Kidney epithelial cell (primary cell): ENCODE results near the gene TBCC. TPM values are rescaled to one million over a fixed set of nuclear protein-coding genes. Genes with fewer than 3 reads are reported as not detected.
A peak's percentile ranks its signal among the peaks of the same experiment; 100 is the strongest.

Experiments
- DNase-seq: peaks from one replicate; pipeline ENCODE4 v3.0.0-alpha.2; 2010; ENCODE audit warnings: low read depth
- H3K27me3 ChIP-seq: 2 replicates; pipeline ENCODE4 v1.6.0; 2011; ENCODE audit warnings: low read length; ENCODE audit not compliant: control insufficient read depth, insufficient read depth
- H3K36me3 ChIP-seq: 2 replicates; pipeline ENCODE4 v1.5.1; 2011; ENCODE audit warnings: low read length; ENCODE audit not compliant: control insufficient read depth, insufficient read depth
- H3K4me3 ChIP-seq: 2 replicates; pipeline ENCODE4 v1.5.1; 2011; ENCODE audit warnings: low read depth, mild to moderate bottlenecking, control low read depth, low read length
- CTCF ChIP-seq: IDR thresholded peaks from 2 replicates; pipeline ENCODE4 v1.5.1; 2011; ENCODE audit warnings: mild to moderate bottlenecking, moderate library complexity, low read length, control low read depth, inconsistent platforms; ENCODE audit not compliant: insufficient read depth, poor library complexity, severe bottlenecking
- total RNA-seq: library from RNA; depleted of rRNA; stranded (reverse); fragments of >200 nt; gene quantifications from 2 replicates; pipeline ENCODE4 v1.2.3, GENCODE V29; 2015

The TBCC gene
- total RNA-seq, 1 donor from 2014 or later: 55.2 TPM

DNA sequence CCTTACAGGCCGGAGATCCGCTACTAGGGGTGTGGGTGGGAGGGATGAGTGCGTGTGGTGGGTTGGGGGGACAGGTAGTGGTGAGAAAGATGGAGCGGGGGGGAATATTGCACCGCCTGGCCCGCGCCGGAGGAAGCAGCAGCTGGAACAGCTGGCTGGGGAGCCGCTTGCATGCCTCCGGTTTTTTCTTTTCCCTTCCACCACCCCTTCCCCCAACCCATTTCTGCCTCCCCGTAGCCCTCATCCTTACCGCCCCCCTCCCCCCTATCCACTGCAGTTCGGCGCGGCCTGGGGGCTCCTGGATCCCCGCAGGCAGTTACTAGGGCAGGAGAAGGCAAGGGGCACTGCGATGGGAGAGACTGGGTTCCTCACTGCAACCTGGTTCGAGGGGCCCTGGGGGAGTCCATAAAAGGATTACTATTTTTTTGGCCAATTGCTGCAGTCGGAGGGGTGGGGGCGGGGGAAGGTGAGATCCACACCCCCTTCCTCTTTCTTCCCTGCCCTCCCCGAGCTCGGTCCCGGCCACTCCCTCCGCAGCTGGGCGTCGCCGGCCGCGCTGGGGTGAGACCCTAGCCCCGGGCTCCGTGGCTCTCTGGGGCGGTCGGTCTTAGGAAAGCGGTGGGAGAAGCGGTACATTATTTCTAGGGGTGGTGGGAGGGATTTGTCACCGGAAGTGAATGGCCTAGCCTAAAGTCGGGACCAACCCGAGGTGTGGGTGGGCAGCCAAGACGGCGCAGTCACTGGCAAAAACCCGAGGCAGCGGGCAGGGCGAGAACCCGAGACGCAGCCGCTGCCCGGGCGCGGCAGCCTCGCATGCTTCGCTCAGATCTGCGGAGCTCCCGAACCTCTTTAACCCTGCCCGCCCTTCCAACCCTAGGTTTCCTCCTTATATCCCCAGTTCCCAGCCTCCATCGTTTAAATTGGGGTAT is 824 bp upstream of the TBCC start:
- H3K4me3 ChIP-seq: peak overlapping the region; percentile 76
- TF ChIP-seq CTCF: no peak
- H3K36me3 ChIP-seq: no peaks in the 10 kb centered on the region
- H3K27me3 ChIP-seq: no peaks in the 10 kb centered on the region
- peak; percentile 62 for DNase-seq

GRCh38 chr6:42745083-42745639 is 742 bp downstream of the TBCC start:
- peak overlapping the region; percentile 81 for H3K4me3 ChIP-seq
- H3K27me3 ChIP-seq: no peaks in the 10 kb centered on the region
- no peak for TF ChIP-seq CTCF
- H3K36me3 ChIP-seq: no peaks in the 10 kb centered on the region
- DNase-seq: no peak

DNA sequence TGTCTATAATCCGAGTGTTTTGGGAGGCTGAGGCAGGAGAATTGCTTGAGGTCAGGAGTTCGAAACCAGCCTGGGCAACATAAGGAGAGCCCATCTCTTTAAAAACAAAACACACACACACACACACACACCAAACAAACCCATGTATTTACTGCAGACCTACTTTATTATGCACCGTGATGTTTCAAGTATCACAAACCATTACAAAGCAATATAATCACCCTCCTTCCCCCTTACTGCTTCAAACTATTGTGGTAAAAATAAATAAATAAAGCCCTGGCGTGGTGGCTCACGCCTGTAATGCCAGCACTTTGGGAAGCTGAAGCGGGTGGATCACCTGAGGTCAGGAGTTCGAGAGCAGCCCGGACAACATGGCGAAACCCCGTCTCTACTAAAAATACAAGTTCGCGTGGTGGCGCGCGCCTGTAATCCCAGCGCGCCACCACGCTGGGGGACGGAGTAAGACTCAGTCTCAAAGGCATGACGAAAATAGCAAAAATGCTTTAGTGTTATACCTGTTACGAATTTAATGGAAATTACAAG is 1.5 kb downstream of the TBCC start:
- Histone ChIP-seq H3K36me3 (no peaks in the 10 kb centered on the region), H3K27me3 (no peaks in the 10 kb centered on the region), H3K4me3 (peak overlapping the region; percentile 81)
- peak; percentile 29 for TF ChIP-seq CTCF
- no peak for DNase-seq

- DNase-seq: peak; percentile 35
- no peak overlapping the region for H3K4me3 ChIP-seq
Observed at GRCh38 chr6:42742116-42742894, 3.6 kb downstream of the TBCC start.

DNA sequence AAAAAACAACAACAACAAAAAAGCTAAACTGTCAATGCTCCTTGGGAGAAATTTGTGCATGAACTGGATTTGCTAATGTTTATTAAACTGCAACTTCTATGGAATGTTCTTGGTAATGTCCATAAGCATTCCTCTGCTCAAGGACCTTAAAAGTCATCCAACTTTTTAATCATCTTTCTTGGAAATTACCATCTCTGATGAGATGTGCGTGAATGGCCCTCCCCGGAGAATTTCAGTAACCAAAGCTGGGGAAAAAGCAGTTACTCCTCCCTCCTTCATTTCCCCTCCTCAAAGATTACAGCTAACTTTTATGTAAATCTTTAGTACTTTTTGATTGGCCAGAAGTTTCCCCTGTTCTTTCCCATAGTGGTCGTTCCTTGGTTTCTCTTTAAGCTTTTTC is 5.2 kb downstream of the TBCC start:
- TF ChIP-seq CTCF: no peak

More at GRCh38 chr6:42742116-42742894, 3.6 kb downstream of the TBCC start:
- Histone ChIP-seq H3K36me3 (no peaks in the 10 kb centered on the region), H3K27me3 (no peaks in the 10 kb centered on the region)
- no peak for TF ChIP-seq CTCF

More for the DNA sequence above, 5.2 kb downstream of the TBCC start:
- no peaks in the 10 kb centered on the region for H3K36me3 ChIP-seq
- no peak for DNase-seq
- no peak overlapping the region for H3K4me3 ChIP-seq
- H3K27me3 ChIP-seq: no peaks in the 10 kb centered on the region
